GM19455 (cell line): ENCODE measurements around the gene RAB9A.
"Not testable (repeated sequence)": the region's sequence is repeated elsewhere in the genome, so short reads cannot be mapped to it uniquely, and the experiment has no call there.

ENCODE experiments used
- ATAC-seq: cut with Tn5 transposase; IDR thresholded peaks from one replicate; pipeline ENCODE4 v1.9.1; 2021; ENCODE audit not compliant: unreplicated experiment

RAB9A gene

DNA sequence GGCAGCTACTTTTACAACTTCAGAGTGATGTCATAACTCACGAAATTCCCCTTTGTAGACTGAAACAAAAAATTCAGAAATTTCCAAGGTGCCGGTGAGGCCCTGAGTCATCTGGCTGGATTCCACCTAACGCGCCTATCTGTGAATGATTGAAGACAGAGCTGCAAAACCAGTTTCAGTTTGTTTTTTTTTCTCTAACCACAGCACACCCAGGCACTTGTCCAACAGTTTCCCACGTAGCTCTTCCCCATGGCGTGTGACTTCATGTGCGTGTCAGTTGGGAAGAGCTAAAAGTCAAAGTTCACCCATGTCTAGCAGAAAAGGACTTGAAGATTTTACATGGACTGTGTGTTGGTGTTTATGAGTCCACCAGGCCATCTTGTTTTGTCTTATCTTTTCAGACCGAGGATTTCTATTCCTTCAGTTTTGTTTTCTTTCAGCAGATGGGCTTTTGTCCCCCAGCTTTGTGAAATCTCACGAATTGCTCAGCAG, 19.6 kb upstream of the RAB9A start:
- ATAC-seq: peak; percentile 72

- ATAC-seq: not testable (repeated sequence)
These were observed 19.2 kb upstream of the RAB9A start for GRCh38 chrX:13669755-13670154.

DNA sequence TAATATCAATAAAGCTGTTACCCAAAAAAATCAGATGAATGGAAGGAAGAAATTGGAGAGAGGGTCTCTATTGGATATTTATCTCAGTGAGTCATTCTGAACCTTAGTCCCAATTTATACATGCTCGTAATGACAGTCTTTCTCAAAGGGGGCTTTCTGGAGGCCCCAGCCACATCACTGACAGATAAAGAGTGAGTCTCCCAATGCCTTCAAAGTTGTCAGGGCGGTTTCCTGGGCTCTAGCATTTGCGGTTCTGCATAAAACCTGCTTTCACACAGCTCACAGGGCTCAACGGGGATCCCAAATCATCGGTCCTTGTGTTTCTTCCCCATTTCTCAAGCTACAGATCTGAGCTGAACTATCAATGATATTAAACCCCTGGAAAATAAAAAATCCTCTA, 18.7 kb upstream of the RAB9A start:
- no peak for ATAC-seq

DNA sequence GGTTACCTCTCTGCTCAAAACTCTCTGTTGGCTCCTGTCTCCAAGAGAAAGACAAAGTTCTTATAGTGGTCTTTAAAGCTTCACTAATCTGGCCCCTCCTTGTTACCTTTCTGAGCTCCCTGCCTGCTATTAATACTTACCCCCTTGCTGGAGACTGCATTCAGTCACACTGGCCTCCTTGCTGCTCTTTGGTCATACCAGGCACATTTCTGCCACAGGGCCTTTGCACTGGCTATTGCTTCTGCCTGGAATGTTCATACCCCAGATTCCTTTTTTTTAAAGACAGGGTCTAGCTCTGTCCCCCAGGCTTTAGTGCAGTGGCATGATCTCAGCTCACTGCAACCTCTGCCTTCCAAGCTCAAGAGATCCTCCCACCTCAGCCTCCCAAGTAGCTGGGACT, 15.9 kb upstream of the RAB9A start:
- no peak for ATAC-seq

DNA sequence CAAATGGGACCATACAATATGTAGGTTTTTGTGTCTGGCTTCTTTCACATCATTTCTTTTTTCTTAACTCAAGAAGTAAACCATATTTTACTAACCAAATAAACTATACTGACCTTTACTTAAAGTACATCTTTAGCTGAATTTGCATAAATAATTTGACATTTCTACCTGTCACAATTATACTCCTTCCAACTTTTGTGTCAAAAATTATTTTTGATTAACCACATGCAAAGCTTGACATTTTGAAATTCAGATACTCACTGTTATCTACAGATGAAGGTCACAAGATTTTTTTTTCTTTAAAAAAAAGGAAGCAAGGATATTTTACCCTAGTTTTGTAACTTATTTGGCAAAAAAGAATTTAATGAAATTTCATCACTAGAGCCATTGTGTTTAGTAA, 12.0 kb upstream of the RAB9A start:
- no peak for ATAC-seq

- ATAC-seq: not testable (repeated sequence)
These were observed 9.2 kb upstream of the RAB9A start for GRCh38 chrX:13679700-13680099.

DNA sequence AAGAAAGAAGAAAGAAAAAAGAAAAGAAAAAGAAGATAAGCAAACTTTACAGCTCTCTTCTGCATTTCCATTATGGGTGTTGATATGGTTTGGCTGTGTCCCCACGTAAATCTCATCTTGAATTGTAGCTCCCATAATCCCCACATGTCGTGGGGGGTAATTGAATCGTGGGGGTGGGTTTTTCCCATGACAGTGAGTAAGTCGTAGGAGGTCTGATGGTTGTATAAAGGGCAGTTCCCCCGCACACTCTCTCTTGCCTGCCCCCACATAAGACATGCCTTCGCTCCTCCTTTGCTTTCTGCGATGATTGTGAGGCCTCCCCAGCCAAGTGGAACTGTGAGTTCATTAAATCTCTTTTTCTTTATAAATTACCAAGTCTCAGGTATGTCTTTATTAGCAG, 7.3 kb upstream of the RAB9A start:
- no peak for ATAC-seq

DNA sequence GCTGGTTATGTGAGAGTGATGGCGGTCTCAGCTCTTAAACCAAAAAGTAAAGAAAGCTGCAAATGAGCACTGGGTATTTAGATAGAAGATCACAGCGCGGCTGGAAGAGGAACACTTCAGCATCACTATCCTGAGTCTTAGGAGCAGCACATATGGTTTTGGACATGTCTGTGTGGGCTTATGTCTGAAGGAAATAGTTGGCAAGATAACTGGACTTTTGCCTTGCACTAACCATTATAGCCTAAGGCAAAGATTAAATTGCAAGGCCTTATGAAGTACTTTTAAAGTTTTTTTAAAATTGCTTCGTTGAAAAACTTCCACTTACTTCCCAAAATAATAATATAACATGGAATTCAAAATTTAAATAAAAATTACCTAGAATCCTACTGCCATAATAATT, 4.6 kb upstream of the RAB9A start:
- no peak for ATAC-seq

DNA sequence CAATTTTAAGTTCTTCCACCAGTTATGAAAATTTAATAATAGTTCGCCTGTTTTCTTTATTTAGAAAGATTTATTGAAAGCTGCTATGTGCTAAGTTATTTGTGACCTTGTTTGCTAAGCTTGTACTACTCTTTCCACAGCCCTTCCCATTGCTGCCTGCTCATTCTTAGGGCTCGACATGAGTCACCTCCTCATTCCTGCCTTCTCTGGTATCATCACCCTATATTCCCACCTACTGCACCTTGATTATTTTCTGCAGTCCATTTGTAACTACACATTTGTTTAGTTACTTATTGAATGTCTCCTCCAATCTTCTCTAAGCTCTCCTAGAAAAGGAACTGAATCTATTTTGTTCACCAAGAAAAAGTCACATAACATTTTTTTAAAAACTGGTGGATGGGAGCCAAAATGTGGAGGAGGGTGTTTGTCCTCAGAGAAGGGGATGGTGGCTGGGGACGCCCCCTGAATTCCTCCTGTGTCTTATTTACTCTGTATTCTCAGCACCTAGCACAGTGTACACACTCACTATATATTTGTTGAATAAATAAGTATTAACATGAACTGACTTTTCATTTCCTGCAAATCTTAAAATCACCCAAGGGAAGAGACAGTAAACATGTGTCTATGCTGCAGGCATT, 3.7 kb upstream of the RAB9A start:
- no peak for ATAC-seq

- no peak for ATAC-seq
These were observed 1.7 kb upstream of the RAB9A start for GRCh38 chrX:13687203-13687602.

DNA sequence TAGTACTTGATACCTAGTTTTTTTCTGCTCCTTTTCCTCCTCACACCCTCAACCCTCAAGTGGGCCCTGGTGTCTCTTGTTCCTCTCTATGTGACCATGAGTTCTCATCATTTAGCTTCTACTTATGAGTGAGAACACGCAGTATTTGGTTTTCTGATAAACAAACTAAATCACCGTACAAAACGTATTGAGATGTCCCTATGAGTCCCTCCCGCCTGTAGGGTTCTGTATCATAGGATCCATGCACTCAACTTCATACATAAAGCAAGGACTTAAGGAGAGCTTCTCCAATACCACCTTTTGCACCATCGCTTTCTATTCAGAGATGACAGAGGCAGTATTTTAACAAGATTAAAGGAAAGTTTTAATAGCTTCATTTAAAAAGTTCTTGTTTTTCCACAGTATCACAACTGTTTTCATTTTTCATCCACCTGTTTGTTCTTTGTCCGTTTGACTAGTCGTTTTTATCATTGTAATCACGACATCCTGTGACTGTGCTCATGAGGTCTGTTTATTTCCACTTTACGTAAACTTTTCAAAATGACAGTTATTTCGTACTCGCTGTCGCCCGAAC, 457 bp upstream of the RAB9A start:
- ATAC-seq: no peak

GRCh38 chrX:13689741-13690211, 848 bp downstream of the RAB9A start:
- no peak for ATAC-seq

DNA sequence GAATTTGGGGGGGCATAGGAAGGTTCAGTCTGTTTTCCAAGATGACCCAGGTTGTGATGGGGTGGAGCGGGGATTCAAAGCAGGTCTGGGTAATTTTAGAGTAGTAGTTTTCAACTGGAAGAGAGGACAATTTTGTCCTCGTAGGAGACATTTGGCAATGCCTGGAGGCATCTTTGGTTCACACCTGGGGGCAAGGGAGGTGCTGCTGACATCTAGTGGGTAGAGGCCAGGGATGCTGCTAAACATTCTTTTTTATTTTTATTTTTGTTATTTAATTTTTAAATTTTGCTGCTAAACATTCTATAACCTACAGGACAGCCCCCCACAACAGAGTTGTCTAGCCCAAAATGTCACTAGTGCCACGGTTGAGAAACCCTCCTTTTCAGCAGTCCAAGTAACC, 1.9 kb downstream of the RAB9A start:
- ATAC-seq: no peak

- ATAC-seq: no peak
These were observed 3.0 kb downstream of the RAB9A start for GRCh38 chrX:13691841-13692371.

DNA sequence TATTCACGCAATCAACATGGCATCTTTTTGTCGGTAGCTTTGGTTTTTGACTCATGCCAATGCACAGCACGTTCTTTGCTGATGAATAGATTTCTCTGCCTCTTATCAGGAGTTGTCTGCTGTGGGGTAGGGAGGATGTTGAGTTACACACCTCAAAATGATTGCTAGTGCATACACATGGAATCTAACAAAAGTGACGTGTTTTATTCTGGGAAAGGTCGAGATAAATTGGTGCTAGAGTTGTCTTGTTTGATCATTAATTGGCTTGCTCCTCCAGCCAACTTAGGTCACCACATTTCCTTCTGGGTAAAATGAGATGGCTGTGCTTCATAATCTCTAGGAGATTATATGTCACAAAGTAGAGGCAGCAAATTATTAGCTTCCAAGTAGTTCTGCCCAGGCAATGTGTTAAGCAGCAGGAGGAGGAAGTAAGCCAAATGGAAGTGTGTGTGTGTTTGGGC, 3.9 kb downstream of the RAB9A start:
- ATAC-seq: no peak

DNA sequence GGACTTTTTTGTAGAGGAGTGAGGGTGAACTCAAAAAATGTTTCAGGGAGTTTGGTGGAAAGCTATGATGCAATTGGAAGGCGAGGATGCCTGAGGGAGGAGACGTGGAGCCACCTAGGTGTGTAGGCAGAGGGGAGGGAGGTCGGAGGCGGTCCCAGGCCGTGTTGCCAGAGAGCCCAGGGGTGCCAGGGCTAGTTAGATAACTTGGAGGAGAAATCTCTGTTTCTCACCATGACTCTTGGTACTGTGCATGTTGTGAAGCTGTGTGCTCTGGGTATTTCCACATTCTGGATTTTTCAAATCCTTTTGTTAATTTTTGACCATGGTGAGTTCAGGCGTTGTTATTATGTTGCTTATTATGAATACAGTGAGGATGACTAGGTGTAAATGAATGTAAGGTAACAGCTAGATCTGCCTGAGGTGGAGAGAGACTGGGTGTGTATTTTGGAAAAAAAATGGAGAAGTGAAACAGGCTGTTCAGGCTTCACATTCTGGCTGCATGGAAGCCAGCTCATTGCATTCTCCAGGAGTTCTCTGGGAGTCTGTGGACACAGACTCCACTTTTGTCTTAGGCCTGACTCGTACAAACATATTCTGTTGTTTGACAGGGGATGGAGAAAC, 4.5 kb downstream of the RAB9A start:
- no peak for ATAC-seq

- ATAC-seq: no peak
These were observed 5.4 kb downstream of the RAB9A start for GRCh38 chrX:13694359-13694758.

DNA sequence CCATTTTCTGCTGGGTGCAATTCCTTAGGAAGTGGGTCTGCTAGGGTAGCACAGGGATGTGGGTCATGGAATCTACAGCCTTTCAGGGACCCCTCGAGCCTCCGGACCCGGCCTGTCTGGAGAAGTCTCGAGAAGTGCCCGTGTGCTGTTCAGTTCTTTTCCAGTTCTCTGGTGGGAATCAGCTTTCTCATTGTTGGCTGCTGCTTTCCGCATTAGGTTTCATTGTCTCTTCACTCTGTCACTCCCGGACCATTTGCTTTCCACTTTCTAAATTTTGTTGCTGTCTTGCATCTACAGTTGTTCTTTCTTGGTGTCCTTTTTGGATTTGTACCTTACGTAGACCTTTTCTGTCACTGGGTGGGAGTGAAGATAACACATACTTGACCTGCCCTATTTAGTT, 6.1 kb downstream of the RAB9A start:
- no peak for ATAC-seq

GRCh38 chrX:13695601-13696115, 6.7 kb downstream of the RAB9A start:
- no peak for ATAC-seq

DNA sequence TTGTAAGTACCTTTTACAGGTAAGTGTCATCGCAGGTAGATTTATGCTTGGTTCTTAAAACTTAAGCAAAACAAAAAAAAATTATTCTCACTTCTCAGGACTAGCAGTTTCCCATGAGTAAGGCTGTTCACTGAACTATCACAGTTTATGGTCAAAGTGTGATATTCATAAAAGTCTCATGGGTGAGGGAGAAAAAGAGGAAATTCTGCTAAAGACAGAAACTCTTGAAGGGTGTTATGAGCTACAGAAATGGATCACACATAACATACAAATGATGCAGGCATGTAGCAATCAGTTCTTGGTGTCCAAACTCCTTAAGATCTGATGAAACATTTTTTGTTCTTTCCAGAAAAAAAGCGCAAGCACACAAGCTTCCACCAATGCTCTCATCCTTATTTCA, 8.5 kb downstream of the RAB9A start:
- no peak for ATAC-seq

- no peak for ATAC-seq
These were observed 9.0 kb downstream of the RAB9A start for GRCh38 chrX:13697976-13698375.

DNA sequence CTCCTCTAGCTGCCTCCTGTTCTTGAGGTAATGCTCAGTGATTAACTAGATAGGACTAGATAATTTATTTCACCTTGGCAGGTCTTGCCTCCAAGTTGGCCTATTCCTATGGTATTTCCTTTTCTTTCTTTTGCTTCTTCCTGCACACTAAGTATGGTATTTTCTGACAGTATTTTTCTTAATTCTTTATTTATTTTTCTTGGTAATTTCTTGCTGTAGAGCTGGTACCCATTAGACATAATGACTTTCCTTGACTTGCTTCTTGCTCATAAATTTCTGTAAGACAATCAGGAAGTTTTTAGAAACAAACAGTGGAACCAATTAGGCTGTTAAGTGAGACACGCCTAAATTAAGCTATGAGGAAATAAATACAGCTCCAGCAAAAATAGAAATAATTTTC, 9.5 kb downstream of the RAB9A start:
- ATAC-seq: no peak
